ENCODE measurements around the gene NFATC2IP.

Gene NFATC2IP

DNA sequence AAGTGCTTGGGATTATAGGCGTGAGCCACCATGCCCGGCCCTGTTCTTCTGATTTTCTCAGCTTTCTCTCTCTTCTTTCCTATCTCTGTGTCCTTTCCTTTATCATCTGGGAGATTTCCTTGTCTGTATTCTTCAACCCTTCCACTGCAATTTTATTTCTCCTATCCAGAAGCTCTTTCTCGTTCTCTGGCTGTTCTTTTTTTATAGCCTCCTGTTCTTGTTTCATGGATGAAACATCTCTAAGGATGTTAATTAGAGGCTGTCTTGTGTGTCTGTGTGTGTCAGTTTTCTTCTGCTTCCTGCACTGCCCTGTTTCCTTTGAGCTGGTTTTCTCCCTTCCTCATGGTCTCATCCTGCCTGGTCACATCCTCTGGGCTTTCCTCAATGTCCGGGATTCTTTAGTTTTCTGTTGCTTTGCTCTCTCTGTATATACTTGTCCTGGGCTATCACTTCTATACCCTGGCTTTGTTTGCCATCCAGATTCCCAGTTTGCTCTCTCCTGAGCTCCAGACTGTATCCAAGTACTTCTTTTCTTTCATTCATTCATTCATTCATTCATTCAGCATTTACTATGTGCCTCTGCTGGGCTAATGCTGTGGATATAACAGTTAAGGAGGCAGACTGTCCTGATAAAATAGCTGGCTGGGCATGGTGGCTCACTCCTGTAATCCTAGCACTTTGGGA, 36.6 kb downstream of the NFATC2IP start:
- DNase-seq (ENCODE audit: extremely low read depth, low read depth): no peak
- TF ChIP-seq, protein P1, sequence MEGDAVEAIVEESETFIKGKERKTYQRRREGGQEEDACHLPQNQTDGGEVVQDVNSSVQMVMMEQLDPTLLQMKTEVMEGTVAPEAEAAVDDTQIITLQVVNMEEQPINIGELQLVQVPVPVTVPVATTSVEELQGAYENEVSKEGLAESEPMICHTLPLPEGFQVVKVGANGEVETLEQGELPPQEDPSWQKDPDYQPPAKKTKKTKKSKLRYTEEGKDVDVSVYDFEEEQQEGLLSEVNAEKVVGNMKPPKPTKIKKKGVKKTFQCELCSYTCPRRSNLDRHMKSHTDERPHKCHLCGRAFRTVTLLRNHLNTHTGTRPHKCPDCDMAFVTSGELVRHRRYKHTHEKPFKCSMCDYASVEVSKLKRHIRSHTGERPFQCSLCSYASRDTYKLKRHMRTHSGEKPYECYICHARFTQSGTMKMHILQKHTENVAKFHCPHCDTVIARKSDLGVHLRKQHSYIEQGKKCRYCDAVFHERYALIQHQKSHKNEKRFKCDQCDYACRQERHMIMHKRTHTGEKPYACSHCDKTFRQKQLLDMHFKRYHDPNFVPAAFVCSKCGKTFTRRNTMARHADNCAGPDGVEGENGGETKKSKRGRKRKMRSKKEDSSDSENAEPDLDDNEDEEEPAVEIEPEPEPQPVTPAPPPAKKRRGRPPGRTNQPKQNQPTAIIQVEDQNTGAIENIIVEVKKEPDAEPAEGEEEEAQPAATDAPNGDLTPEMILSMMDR (IDR thresholded peaks at IDR 0.05; ENCODE audit: low read depth, low read length): no peak

DNA sequence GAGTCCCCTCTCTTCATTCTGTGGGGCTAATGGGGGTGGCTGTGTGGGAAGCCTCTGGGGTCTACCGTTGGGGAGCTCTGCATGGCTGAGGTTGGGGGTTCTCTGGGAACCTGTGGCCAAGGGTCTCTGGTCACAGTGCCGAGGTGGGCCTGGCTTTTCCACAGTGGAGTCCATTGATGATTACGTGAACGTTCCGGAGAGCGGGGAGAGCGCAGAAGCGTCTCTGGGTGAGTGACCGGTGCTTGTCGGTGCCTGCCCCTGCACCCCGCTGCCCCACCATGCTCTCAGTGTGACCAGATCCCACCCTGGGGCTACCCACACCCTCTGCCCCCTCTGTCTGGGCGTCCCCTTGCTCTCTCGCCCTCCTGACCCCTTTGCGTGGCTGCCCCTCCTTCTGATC, 38.6 kb downstream of the NFATC2IP start:
- TF ChIP-seq, protein P1 (IDR thresholded peaks at IDR 0.05; ENCODE audit: low read depth, low read length): no peak
- DNase-seq (ENCODE audit: extremely low read depth, low read depth): no peak

DNA sequence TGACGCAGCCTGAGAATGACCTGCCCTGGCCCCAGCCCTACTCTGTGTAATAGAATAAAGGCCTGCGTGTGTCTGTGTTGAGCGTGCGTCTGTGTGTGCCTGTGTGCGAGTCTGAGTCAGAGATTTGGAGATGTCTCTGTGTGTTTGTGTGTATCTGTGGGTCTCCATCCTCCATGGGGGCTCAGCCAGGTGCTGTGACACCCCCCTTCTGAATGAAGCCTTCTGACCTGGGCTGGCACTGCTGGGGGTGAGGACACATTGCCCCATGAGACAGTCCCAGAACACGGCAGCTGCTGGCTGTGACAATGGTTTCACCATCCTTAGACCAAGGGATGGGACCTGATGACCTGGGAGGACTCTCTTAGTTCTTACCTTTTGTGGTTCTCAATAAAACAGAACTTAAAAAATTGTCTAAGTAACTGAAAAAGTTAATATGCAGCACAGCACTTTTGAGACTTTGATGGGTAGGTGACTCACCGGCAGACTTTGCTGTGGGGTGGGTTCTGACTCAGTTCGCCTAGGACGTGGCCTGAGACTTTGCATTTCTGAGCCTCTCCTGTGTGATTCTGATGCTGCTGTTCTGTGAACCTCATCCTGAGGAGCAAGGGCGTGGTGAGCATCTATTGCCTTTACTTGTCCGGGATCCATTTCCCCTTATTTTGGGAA, 39.8 kb downstream of the NFATC2IP start:
- DNase-seq (ENCODE audit: extremely low read depth, low read depth): no peak
- TF ChIP-seq, protein P1 (IDR thresholded peaks at IDR 0.05; ENCODE audit: low read depth, low read length): no peak

- TF ChIP-seq, protein P1 (IDR thresholded peaks at IDR 0.05; ENCODE audit: low read depth, low read length): no peak
- DNase-seq (ENCODE audit: extremely low read depth, low read depth): no peak
Measured at GRCh38 chr16:28991687-28992086, 41.0 kb downstream of the NFATC2IP start.

GRCh38 chr16:28992496-28992895, 41.8 kb downstream of the NFATC2IP start:
- DNase-seq (ENCODE audit: extremely low read depth, low read depth): no peak
- TF ChIP-seq, protein P1 (IDR thresholded peaks at IDR 0.05; ENCODE audit: low read depth, low read length): no peak

GRCh38 chr16:28998837-28999236, 48.1 kb downstream of the NFATC2IP start:
- DNase-seq (ENCODE audit: extremely low read depth, low read depth): no peak
- TF ChIP-seq, protein P1 (IDR thresholded peaks at IDR 0.05; ENCODE audit: low read depth, low read length): no peak

DNA sequence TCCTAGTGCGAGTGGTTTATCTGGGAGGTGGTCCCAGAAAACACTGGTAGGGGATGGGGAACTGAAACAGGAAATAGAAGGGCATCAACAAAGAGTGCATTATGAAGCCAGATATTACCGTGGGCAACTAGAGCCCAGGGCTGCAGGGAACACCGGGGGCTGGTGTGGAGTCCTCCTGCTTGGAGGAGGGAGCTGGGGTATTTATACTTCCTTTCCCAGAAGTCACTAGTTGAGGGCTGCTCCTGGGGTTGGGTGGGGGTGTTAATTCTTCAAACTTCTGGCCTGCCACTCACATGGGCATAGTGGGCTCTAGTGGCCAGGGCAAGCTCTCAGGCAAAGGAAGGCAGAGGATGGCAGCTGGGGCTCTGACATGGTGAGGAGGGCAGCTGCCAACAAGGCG, 48.8 kb downstream of the NFATC2IP start:
- DNase-seq (ENCODE audit: extremely low read depth, low read depth): no peak
- TF ChIP-seq, protein P1 (IDR thresholded peaks at IDR 0.05; ENCODE audit: low read depth, low read length): no peak
